Measurements from ENCODE around the gene TMEM207. TPM values are rescaled to one million over a fixed set of nuclear protein-coding genes. Genes with fewer than 3 reads are reported as not detected.

The TMEM207 gene
- polyA plus RNA-seq, result not detected

DNA sequence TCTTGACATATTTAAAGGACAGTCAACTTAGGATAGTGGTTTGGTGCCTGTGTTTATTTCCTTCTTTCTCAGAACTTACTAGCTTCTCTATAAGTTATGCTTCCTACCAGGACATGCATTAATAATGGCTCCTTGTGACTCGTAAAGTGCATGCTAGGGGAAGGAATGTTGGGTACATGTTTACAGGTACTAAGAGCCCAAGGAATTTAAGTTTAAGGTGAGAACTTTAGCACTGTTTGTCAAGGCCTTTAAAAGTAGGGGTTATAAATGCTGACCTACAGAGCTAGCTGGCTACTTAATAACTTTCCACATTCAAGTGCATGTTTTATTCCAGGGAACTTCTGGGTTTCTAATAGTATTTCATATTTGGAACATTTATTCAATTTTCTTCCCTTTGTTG lies at the start of gene TMEM207:
TMEM207 (minus strand) TSS at position 101 of the 400 bp plus-strand sequence; CDS start at position 9, 92 bp downstream.
- no peaks in the 10 kb centered on the region for H3K27me3 ChIP-seq (ENCODE audit: control insufficient read depth in 1 of 2, insufficient read depth in 2 of 2, low read length in 2 of 2)
- H3K36me3 ChIP-seq (ENCODE audit: control insufficient read depth in 2 of 2, insufficient read depth in 2 of 2, low read length in 1 of 2), result no peaks in the 10 kb centered on the region
- no peak within 1 kb of the TSS for H3K27ac ChIP-seq (ENCODE audit: low read depth in 2 of 2, low read length in 1 of 2)
- no peaks in the 10 kb centered on the region for H3K9me3 ChIP-seq (ENCODE audit: control insufficient read depth in 2 of 2, insufficient read depth in 1 of 2, low read depth in 1 of 2, low read length in 1 of 2)
- no peaks in the 10 kb centered on the region for H3K4me1 ChIP-seq (ENCODE audit: control insufficient read depth in 2 of 2, insufficient read depth in 2 of 2, low read length in 1 of 2)
- WGBS, 2 donors, result 84 to 86% methylated on average over 1 of the region's 1 CpG
- no peak within 1 kb of the TSS for H3K4me3 ChIP-seq (ENCODE audit: low read depth in 1 of 2, low read length in 2 of 2)

GRCh38 chr3:190499122-190499521 lies 49.4 kb upstream of the TMEM207 start:
- Histone ChIP-seq H3K4me3 (ENCODE audit: low read depth in 1 of 2, low read length in 2 of 2) (no peak overlapping the region), H3K9me3 (ENCODE audit: control insufficient read depth in 2 of 2, insufficient read depth in 1 of 2, low read depth in 1 of 2, low read length in 1 of 2) (no peaks in the 10 kb centered on the region), H3K36me3 (ENCODE audit: control insufficient read depth in 2 of 2, insufficient read depth in 2 of 2, low read length in 1 of 2) (no peaks in the 10 kb centered on the region), H3K27me3 (ENCODE audit: control insufficient read depth in 1 of 2, insufficient read depth in 2 of 2, low read length in 2 of 2) (no peaks in the 10 kb centered on the region), H3K27ac (ENCODE audit: low read depth in 2 of 2, low read length in 1 of 2) (no peak overlapping the region), H3K4me1 (ENCODE audit: control insufficient read depth in 2 of 2, insufficient read depth in 2 of 2, low read length in 1 of 2) (no peaks in the 10 kb centered on the region)
- 45 to 50% methylated on average over 2 of the region's 2 CpGs for WGBS, 2 donors

DNA sequence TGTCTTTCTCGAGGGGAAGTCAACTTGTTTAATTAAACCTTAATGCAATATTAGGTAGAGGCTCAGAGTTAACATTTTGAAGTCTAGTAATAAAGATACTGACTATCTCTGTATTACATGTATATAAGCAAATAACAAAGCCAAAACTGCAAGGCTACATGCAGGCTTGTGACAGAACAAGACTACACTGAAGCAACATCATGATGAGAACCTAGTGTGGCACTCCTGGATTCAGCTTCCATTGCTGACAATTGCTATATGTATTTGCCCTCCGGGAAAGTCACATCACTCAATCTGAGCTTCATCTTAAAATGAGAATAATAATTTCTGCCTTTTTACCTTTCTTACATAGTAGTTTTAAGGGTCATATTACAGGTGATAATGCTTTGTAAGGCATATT lies 48.6 kb upstream of the TMEM207 start:
- H3K27me3 ChIP-seq (ENCODE audit: control insufficient read depth in 1 of 2, insufficient read depth in 2 of 2, low read length in 2 of 2), result no peaks in the 10 kb centered on the region
- WGBS, 2 donors, result 84 to 88% methylated on average over 2 of the region's 2 CpGs
- H3K36me3 ChIP-seq (ENCODE audit: control insufficient read depth in 2 of 2, insufficient read depth in 2 of 2, low read length in 1 of 2), result no peaks in the 10 kb centered on the region
- H3K9me3 ChIP-seq (ENCODE audit: control insufficient read depth in 2 of 2, insufficient read depth in 1 of 2, low read depth in 1 of 2, low read length in 1 of 2), result no peaks in the 10 kb centered on the region
- no peak overlapping the region for H3K27ac ChIP-seq (ENCODE audit: low read depth in 2 of 2, low read length in 1 of 2)
- H3K4me1 ChIP-seq (ENCODE audit: control insufficient read depth in 2 of 2, insufficient read depth in 2 of 2, low read length in 1 of 2), result no peaks in the 10 kb centered on the region
- no peak overlapping the region for H3K4me3 ChIP-seq (ENCODE audit: low read depth in 1 of 2, low read length in 2 of 2)

GRCh38 chr3:190497811-190498210 lies 48.1 kb upstream of the TMEM207 start:
- Histone ChIP-seq H3K4me3 (ENCODE audit: low read depth in 1 of 2, low read length in 2 of 2) (no peak overlapping the region), H3K27me3 (ENCODE audit: control insufficient read depth in 1 of 2, insufficient read depth in 2 of 2, low read length in 2 of 2) (no peaks in the 10 kb centered on the region), H3K4me1 (ENCODE audit: control insufficient read depth in 2 of 2, insufficient read depth in 2 of 2, low read length in 1 of 2) (no peaks in the 10 kb centered on the region), H3K36me3 (ENCODE audit: control insufficient read depth in 2 of 2, insufficient read depth in 2 of 2, low read length in 1 of 2) (no peaks in the 10 kb centered on the region), H3K27ac (ENCODE audit: low read depth in 2 of 2, low read length in 1 of 2) (no peak overlapping the region), H3K9me3 (ENCODE audit: control insufficient read depth in 2 of 2, insufficient read depth in 1 of 2, low read depth in 1 of 2, low read length in 1 of 2) (no peaks in the 10 kb centered on the region)
- WGBS, 2 donors, result 84 to 85% methylated on average over 3 of the region's 3 CpGs

GRCh38 chr3:190496859-190497258 lies 47.2 kb upstream of the TMEM207 start:
- WGBS, 2 donors, result 16 to 18% methylated on average over 1 of the region's 1 CpG
- Histone ChIP-seq H3K9me3 (ENCODE audit: control insufficient read depth in 2 of 2, insufficient read depth in 1 of 2, low read depth in 1 of 2, low read length in 1 of 2) (no peaks in the 10 kb centered on the region), H3K4me1 (ENCODE audit: control insufficient read depth in 2 of 2, insufficient read depth in 2 of 2, low read length in 1 of 2) (no peaks in the 10 kb centered on the region), H3K27me3 (ENCODE audit: control insufficient read depth in 1 of 2, insufficient read depth in 2 of 2, low read length in 2 of 2) (no peaks in the 10 kb centered on the region), H3K27ac (ENCODE audit: low read depth in 2 of 2, low read length in 1 of 2) (no peak overlapping the region), H3K4me3 (ENCODE audit: low read depth in 1 of 2, low read length in 2 of 2) (no peak overlapping the region), H3K36me3 (ENCODE audit: control insufficient read depth in 2 of 2, insufficient read depth in 2 of 2, low read length in 1 of 2) (no peaks in the 10 kb centered on the region)

DNA sequence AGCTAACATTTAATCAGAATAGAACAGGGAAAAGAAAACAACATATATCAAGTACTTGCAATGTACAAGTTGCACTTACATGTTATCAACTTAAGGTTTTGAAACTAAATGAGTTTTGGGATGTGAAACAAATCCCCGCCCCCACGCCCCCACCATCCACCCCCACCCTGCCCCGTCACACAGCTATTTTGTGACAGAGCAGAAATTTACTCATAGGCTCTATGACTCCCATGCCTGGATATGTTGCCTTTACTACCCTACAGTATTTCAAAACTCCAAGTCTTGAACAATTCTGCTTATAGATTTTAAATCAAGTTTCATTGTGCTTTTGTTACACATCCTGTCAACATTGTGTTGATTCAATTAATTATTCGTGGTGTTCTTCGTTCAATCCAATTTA lies 46.1 kb upstream of the TMEM207 start:
- Histone ChIP-seq H3K4me1 (ENCODE audit: control insufficient read depth in 2 of 2, insufficient read depth in 2 of 2, low read length in 1 of 2) (no peaks in the 10 kb centered on the region), H3K27me3 (ENCODE audit: control insufficient read depth in 1 of 2, insufficient read depth in 2 of 2, low read length in 2 of 2) (no peaks in the 10 kb centered on the region), H3K4me3 (ENCODE audit: low read depth in 1 of 2, low read length in 2 of 2) (no peak overlapping the region), H3K27ac (ENCODE audit: low read depth in 2 of 2, low read length in 1 of 2) (no peak overlapping the region), H3K9me3 (ENCODE audit: control insufficient read depth in 2 of 2, insufficient read depth in 1 of 2, low read depth in 1 of 2, low read length in 1 of 2) (no peaks in the 10 kb centered on the region), H3K36me3 (ENCODE audit: control insufficient read depth in 2 of 2, insufficient read depth in 2 of 2, low read length in 1 of 2) (no peaks in the 10 kb centered on the region)
- 80 to 81% methylated on average over 5 of the region's 5 CpGs for WGBS, 2 donors

DNA sequence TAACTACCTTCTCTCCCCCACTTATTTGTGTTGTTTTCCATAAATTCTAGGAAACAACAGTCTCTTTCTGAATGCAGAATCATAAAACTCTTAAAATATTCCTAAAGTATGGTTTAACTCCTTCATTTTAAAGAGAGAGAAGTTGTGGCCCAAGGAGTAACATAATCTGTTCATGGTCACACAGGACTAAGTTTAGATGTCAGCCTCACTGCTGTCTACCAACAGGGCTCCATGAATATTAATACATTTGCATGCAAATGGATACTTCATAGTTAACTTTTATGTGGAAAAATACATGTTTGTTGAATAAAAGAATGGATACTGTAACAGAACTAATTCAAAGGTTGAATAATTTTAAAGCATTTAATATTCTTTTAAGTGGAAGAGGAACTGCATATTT lies 45.7 kb upstream of the TMEM207 start:
- no peak overlapping the region for H3K4me3 ChIP-seq (ENCODE audit: low read depth in 1 of 2, low read length in 2 of 2)
- no peaks in the 10 kb centered on the region for H3K4me1 ChIP-seq (ENCODE audit: control insufficient read depth in 2 of 2, insufficient read depth in 2 of 2, low read length in 1 of 2)
- H3K27me3 ChIP-seq (ENCODE audit: control insufficient read depth in 1 of 2, insufficient read depth in 2 of 2, low read length in 2 of 2), result no peaks in the 10 kb centered on the region
- H3K9me3 ChIP-seq (ENCODE audit: control insufficient read depth in 2 of 2, insufficient read depth in 1 of 2, low read depth in 1 of 2, low read length in 1 of 2), result no peaks in the 10 kb centered on the region
- no peaks in the 10 kb centered on the region for H3K36me3 ChIP-seq (ENCODE audit: control insufficient read depth in 2 of 2, insufficient read depth in 2 of 2, low read length in 1 of 2)
- H3K27ac ChIP-seq (ENCODE audit: low read depth in 2 of 2, low read length in 1 of 2), result no peak overlapping the region

GRCh38 chr3:190494907-190495306 lies 45.2 kb upstream of the TMEM207 start:
- H3K9me3 ChIP-seq (ENCODE audit: control insufficient read depth in 2 of 2, insufficient read depth in 1 of 2, low read depth in 1 of 2, low read length in 1 of 2), result no peaks in the 10 kb centered on the region
- no peaks in the 10 kb centered on the region for H3K4me1 ChIP-seq (ENCODE audit: control insufficient read depth in 2 of 2, insufficient read depth in 2 of 2, low read length in 1 of 2)
- H3K27me3 ChIP-seq (ENCODE audit: control insufficient read depth in 1 of 2, insufficient read depth in 2 of 2, low read length in 2 of 2), result no peaks in the 10 kb centered on the region
- H3K27ac ChIP-seq (ENCODE audit: low read depth in 2 of 2, low read length in 1 of 2), result no peak overlapping the region
- H3K4me3 ChIP-seq (ENCODE audit: low read depth in 1 of 2, low read length in 2 of 2), result no peak overlapping the region
- no peaks in the 10 kb centered on the region for H3K36me3 ChIP-seq (ENCODE audit: control insufficient read depth in 2 of 2, insufficient read depth in 2 of 2, low read length in 1 of 2)

- peaks cover 0 to 2% of the 10 kb centered on the region in 2 donors for H3K27me3 ChIP-seq (ENCODE audit: control insufficient read depth in 1 of 2, insufficient read depth in 2 of 2, low read length in 2 of 2)
- WGBS, 2 donors, result 83 to 84% methylated on average over 4 of the region's 4 CpGs
- no peaks in the 10 kb centered on the region for H3K4me1 ChIP-seq (ENCODE audit: control insufficient read depth in 2 of 2, insufficient read depth in 2 of 2, low read length in 1 of 2)
- no peak overlapping the region for H3K27ac ChIP-seq (ENCODE audit: low read depth in 2 of 2, low read length in 1 of 2)
- no peaks in the 10 kb centered on the region for H3K9me3 ChIP-seq (ENCODE audit: control insufficient read depth in 2 of 2, insufficient read depth in 1 of 2, low read depth in 1 of 2, low read length in 1 of 2)
- no peak overlapping the region for H3K4me3 ChIP-seq (ENCODE audit: low read depth in 1 of 2, low read length in 2 of 2)
- H3K36me3 ChIP-seq (ENCODE audit: control insufficient read depth in 2 of 2, insufficient read depth in 2 of 2, low read length in 1 of 2), result no peaks in the 10 kb centered on the region
These were observed 43.3 kb upstream of the TMEM207 start for GRCh38 chr3:190492966-190493365.

DNA sequence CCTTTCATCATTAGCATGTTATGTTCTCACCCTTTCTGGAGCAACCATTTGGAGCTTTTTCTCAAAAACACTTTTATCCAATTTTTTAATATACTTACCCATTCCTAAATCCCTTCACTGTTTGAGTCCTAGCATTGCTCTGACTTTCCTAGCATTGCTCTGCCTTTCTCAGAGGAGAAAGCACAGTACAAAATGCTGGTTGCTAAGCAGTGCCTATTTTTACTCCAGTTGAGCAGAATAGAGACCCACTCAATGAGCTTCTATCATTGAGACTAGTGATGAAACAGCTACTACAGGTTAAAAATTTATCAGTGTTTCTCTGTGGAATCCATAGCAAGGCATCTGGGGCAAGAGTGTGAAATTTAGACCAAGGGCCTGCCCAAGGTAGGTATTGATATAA lies 42.4 kb upstream of the TMEM207 start:
- H3K27ac ChIP-seq (ENCODE audit: low read depth in 2 of 2, low read length in 1 of 2), result no peak overlapping the region
- no peaks in the 10 kb centered on the region for H3K4me1 ChIP-seq (ENCODE audit: control insufficient read depth in 2 of 2, insufficient read depth in 2 of 2, low read length in 1 of 2)
- no peaks in the 10 kb centered on the region for H3K36me3 ChIP-seq (ENCODE audit: control insufficient read depth in 2 of 2, insufficient read depth in 2 of 2, low read length in 1 of 2)
- H3K9me3 ChIP-seq (ENCODE audit: control insufficient read depth in 2 of 2, insufficient read depth in 1 of 2, low read depth in 1 of 2, low read length in 1 of 2), result no peaks in the 10 kb centered on the region
- peaks cover 0 to 2% of the 10 kb centered on the region in 2 donors for H3K27me3 ChIP-seq (ENCODE audit: control insufficient read depth in 1 of 2, insufficient read depth in 2 of 2, low read length in 2 of 2)
- no peak overlapping the region for H3K4me3 ChIP-seq (ENCODE audit: low read depth in 1 of 2, low read length in 2 of 2)

Measured in esophagus (tissue), 2 donors.